ENCODE data around the gene NTN3.

GRCh38 chr16:2476741-2477140 is 5.6 kb downstream of the NTN3 start:
- TF ChIP-seq, protein P1, sequence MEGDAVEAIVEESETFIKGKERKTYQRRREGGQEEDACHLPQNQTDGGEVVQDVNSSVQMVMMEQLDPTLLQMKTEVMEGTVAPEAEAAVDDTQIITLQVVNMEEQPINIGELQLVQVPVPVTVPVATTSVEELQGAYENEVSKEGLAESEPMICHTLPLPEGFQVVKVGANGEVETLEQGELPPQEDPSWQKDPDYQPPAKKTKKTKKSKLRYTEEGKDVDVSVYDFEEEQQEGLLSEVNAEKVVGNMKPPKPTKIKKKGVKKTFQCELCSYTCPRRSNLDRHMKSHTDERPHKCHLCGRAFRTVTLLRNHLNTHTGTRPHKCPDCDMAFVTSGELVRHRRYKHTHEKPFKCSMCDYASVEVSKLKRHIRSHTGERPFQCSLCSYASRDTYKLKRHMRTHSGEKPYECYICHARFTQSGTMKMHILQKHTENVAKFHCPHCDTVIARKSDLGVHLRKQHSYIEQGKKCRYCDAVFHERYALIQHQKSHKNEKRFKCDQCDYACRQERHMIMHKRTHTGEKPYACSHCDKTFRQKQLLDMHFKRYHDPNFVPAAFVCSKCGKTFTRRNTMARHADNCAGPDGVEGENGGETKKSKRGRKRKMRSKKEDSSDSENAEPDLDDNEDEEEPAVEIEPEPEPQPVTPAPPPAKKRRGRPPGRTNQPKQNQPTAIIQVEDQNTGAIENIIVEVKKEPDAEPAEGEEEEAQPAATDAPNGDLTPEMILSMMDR (IDR thresholded peaks at IDR 0.05; ENCODE audit: low read depth, low read length, poor library complexity, severe bottlenecking): no peak
- TF ChIP-seq EZH2phosphoT487 (IDR thresholded peaks at IDR 0.05; ENCODE audit: borderline replicate concordance, low read length): no peak
